ENCODE measurements around the gene WNT7B. TPM values are rescaled to one million over a fixed set of nuclear protein-coding genes. Genes with fewer than 3 reads are reported as not detected.
A peak's percentile ranks its signal among the peaks of the same experiment; 100 is the strongest.

The WNT7B gene
- total RNA-seq, 4 donors from 2014 or later: not detected

- no peak overlapping the region for H3K4me3 ChIP-seq
- no peaks in the 10 kb centered on the region for H3K36me3 ChIP-seq
- no peak for TF ChIP-seq CTCF (IDR thresholded peaks at IDR 0.05)
- TF ChIP-seq POLR2A (IDR thresholded peaks at IDR 0.05): no peak
- peaks cover 0 to 5% (median 0%) of the 10 kb centered on the region in 4 donors for H3K9me3 ChIP-seq
- no peak overlapping the region for H3K27ac ChIP-seq
- H3K27me3 ChIP-seq: no peaks in the 10 kb centered on the region
- peaks cover 8 to 44% (median 11%) of the 10 kb centered on the region in 4 donors for H3K4me1 ChIP-seq
- peak in 1 of 3 donors; percentile 42 for DNase-seq
Measured at GRCh38 chr22:46010951-46011626, 34.1 kb upstream of the WNT7B start.

GRCh38 chr22:46010207-46010867, 33.4 kb upstream of the WNT7B start:
- Histone ChIP-seq H3K36me3 (no peaks in the 10 kb centered on the region), H3K27me3 (no peaks in the 10 kb centered on the region), H3K4me3 (no peak overlapping the region), H3K27ac (no peak overlapping the region), H3K9me3 (peaks cover 0 to 5% (median 0%) of the 10 kb centered on the region in 4 donors), H3K4me1 (peaks cover 8 to 47% (median 11%) of the 10 kb centered on the region in 4 donors)
- DNase-seq: peak in 1 of 3 donors; percentile 13
- no peak for TF ChIP-seq POLR2A (IDR thresholded peaks at IDR 0.05)
- TF ChIP-seq CTCF (IDR thresholded peaks at IDR 0.05): no peak

- TF ChIP-seq POLR2A (IDR thresholded peaks at IDR 0.05) (no peak), CTCF (IDR thresholded peaks at IDR 0.05) (no peak)
- Histone ChIP-seq H3K27me3 (no peaks in the 10 kb centered on the region), H3K4me1 (peaks cover 8 to 43% (median 11%) of the 10 kb centered on the region in 4 donors), H3K4me3 (no peak overlapping the region), H3K9me3 (peaks cover 0 to 5% (median 0%) of the 10 kb centered on the region in 4 donors), H3K36me3 (no peaks in the 10 kb centered on the region), H3K27ac (no peak overlapping the region)
- DNase-seq: peak in 1 of 3 donors; percentile 15
Measured at GRCh38 chr22:46009730-46010129, 32.8 kb upstream of the WNT7B start.

- peaks cover 8 to 38% (median 11%) of the 10 kb centered on the region in 4 donors for H3K4me1 ChIP-seq
- peak in 1 of 3 donors; percentile 21 for DNase-seq
- peaks cover 0 to 5% (median 0%) of the 10 kb centered on the region in 4 donors for H3K9me3 ChIP-seq
- no peaks in the 10 kb centered on the region for H3K27me3 ChIP-seq
- H3K27ac ChIP-seq: peak overlapping the region in 1 of 4 donors; percentile 91
- no peak overlapping the region for H3K4me3 ChIP-seq
- no peak for TF ChIP-seq CTCF (IDR thresholded peaks at IDR 0.05)
- no peak for TF ChIP-seq POLR2A (IDR thresholded peaks at IDR 0.05)
- H3K36me3 ChIP-seq: no peaks in the 10 kb centered on the region
Measured at GRCh38 chr22:46008836-46009596, 32.1 kb upstream of the WNT7B start.

GRCh38 chr22:46008291-46008690, 31.3 kb upstream of the WNT7B start:
- Histone ChIP-seq H3K27ac (peak overlapping the region; percentile 72 to 91 (median 80)), H3K4me1 (peaks cover 8 to 38% (median 11%) of the 10 kb centered on the region in 4 donors), H3K4me3 (no peak overlapping the region), H3K36me3 (no peaks in the 10 kb centered on the region), H3K9me3 (peaks cover 0 to 5% (median 0%) of the 10 kb centered on the region in 4 donors), H3K27me3 (no peaks in the 10 kb centered on the region)
- TF ChIP-seq CTCF (IDR thresholded peaks at IDR 0.05) (no peak), POLR2A (IDR thresholded peaks at IDR 0.05) (no peak)
- no peak for DNase-seq

Measured in Peyer's patch (tissue), 4 donors.